SK-N-SH treated with all-trans-retinoic acid at 6 μM for 48 hours (cell line): Measurements from ENCODE around the gene ARHGAP26.
A peak's percentile ranks its signal among the peaks of the same experiment; 100 is the strongest.

ENCODE experiments used
- ATAC-seq: fragments of 200-7000 bp; cut with Tn5 transposase; 3 replicates; pipeline ENCODE4 v1.9.1; 2020; ENCODE audit warnings: mild to moderate bottlenecking, moderate library complexity
- ARNTL ChIP-seq: fragments of 450-650 bp; formaldehyde crosslinking; IDR thresholded peaks from 2 replicates; pipeline ENCODE4 v1.5.0; 2020; ENCODE audit warnings: low read depth, mild to moderate bottlenecking, moderate library complexity, borderline replicate concordance
- BACH2 ChIP-seq: fragments of 250-450 bp; sonication (Bioruptor Pico); IDR thresholded peaks from 2 replicates; pipeline ENCODE4 v1.9.0; 2021; ENCODE audit warnings: mild to moderate bottlenecking, borderline replicate concordance
- CSDC2 ChIP-seq: fragments of 250-450 bp; sonication (Bioruptor Pico); IDR thresholded peaks from 2 replicates; pipeline ENCODE4 v1.5.0; 2020; ENCODE audit warnings: mild to moderate bottlenecking, moderate library complexity
- ESRRG ChIP-seq: fragments of 250-450 bp; sonication (Bioruptor Pico); IDR thresholded peaks from 2 replicates; pipeline ENCODE4 v1.6.1; 2021; ENCODE audit warnings: mild to moderate bottlenecking
- ISL1 ChIP-seq: fragments of 250-450 bp; sonication (Bioruptor Pico); IDR thresholded peaks from 2 replicates; pipeline ENCODE4 v2.1.2; 2022; ENCODE audit warnings: mild to moderate bottlenecking, moderate library complexity
- OSR1 ChIP-seq: fragments of 250-450 bp; sonication (Bioruptor Pico); IDR thresholded peaks from 2 replicates; pipeline ENCODE4 v1.8.0; 2022; ENCODE audit warnings: moderate library complexity, mild to moderate bottlenecking, inconsistent platforms
- PATZ1 ChIP-seq: fragments of 250-450 bp; sonication (Bioruptor Pico); IDR thresholded peaks from 2 replicates; pipeline ENCODE4 v1.8.0; 2020; ENCODE audit warnings: mild to moderate bottlenecking, moderate library complexity, borderline replicate concordance
- PPARA ChIP-seq: fragments of 250-450 bp; sonication (Bioruptor Pico); IDR thresholded peaks from 2 replicates; pipeline ENCODE4 v1.5.0; 2020; ENCODE audit warnings: mild to moderate bottlenecking, borderline replicate concordance
- RARB ChIP-seq: fragments of 250-450 bp; sonication (Bioruptor Pico); IDR thresholded peaks from 2 replicates; pipeline ENCODE4 v1.8.0; 2021; ENCODE audit warnings: mild to moderate bottlenecking, moderate library complexity
- SNAI2 ChIP-seq: fragments of 250-450 bp; sonication (Bioruptor Pico); IDR thresholded peaks from 2 replicates; pipeline ENCODE4 v1.5.0; 2020; ENCODE audit warnings: mild to moderate bottlenecking, moderate library complexity
- TCF4 ChIP-seq: fragments of 250-450 bp; sonication (Bioruptor Pico); IDR thresholded peaks from 2 replicates; pipeline ENCODE4 v1.8.0; 2021; ENCODE audit warnings: mild to moderate bottlenecking, moderate library complexity, borderline replicate concordance
- ZC3H10 ChIP-seq: fragments of 250-450 bp; sonication (Bioruptor Pico); IDR thresholded peaks from 2 replicates; pipeline ENCODE4 v1.5.1; 2021; ENCODE audit warnings: mild to moderate bottlenecking, moderate library complexity
- ZFP3 ChIP-seq: fragments of 250-450 bp; sonication (Bioruptor Pico); IDR thresholded peaks from 2 replicates; pipeline ENCODE4 v1.5.0; 2020; ENCODE audit warnings: mild to moderate bottlenecking, moderate library complexity
- ZFP30 ChIP-seq: fragments of 450-650 bp; formaldehyde crosslinking; IDR thresholded peaks from 2 replicates; pipeline ENCODE4 v1.5.0; 2022; ENCODE audit warnings: mild to moderate bottlenecking, moderate library complexity
- ZNF70 ChIP-seq: fragments of 450-650 bp; formaldehyde crosslinking; IDR thresholded peaks from 2 replicates; pipeline ENCODE4 v1.5.0; 2020; ENCODE audit warnings: mild to moderate bottlenecking, moderate library complexity
- ZNF8 ChIP-seq: fragments of 450-650 bp; formaldehyde crosslinking; IDR thresholded peaks from 2 replicates; pipeline ENCODE4 v1.5.0; 2020; ENCODE audit warnings: mild to moderate bottlenecking, moderate library complexity
- TF ChIP-seq, protein P1 (sequence below): fragments of 250-450 bp; sonication (Bioruptor Pico); IDR thresholded peaks from 2 replicates; pipeline ENCODE4 v1.5.1; 2021; ENCODE audit warnings: mild to moderate bottlenecking, moderate library complexity
- TF ChIP-seq, protein P2 (sequence below): fragments of 250-450 bp; sonication (Bioruptor Pico); IDR thresholded peaks from 2 replicates; pipeline ENCODE4 v1.5.0; 2020; ENCODE audit warnings: mild to moderate bottlenecking, moderate library complexity
- TF ChIP-seq, protein P3 (sequence below): fragments of 250-450 bp; sonication (Bioruptor Pico); IDR thresholded peaks from 2 replicates; pipeline ENCODE4 v1.5.1; 2020; ENCODE audit warnings: low read depth, mild to moderate bottlenecking, moderate library complexity

The ARHGAP26 gene

DNA sequence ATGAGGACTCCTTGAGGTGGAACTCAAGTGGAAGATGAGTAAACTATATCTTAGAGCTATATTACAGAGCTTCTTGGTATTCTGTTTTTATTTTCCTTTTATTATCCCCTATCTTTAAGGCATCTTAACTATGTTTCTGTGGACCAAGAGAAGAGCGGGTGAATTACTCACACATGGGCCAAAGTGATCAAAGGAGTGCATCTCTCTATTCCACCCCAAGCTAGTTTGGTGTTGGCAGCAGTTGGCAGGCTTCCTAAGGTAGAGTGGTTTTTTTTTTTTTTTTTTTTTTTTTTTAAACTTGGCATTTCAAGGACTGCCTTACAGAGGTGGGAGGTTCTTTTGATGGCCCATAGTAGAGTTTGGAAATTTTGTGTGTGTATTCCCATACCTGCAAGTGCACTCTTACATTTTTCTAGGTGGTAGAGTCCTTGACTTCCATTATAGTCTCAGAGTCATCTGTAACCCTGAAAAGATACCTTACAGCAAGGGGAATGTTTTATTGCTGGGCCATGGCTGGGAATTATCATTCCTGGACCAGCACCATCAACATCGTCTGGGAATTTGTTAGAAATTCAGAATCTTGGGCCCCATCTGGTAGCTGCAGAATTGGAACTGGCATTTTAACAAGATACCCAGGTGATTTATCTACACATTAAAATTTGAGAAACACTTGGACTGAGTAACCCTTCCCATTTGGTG, 51.0 kb downstream of the ARHGAP26 start:
- peak; percentile 11; the same call in 2 of the 3 replicates for ATAC-seq
- no peak for TF ChIP-seq ZFP3 (CRISPR knock-in tag)
- no peak for TF ChIP-seq ZNF8 (CRISPR knock-in tag)
- TF ChIP-seq BACH2 (CRISPR knock-in tag) = no peak
- no peak for TF ChIP-seq ARNTL
- TF ChIP-seq, protein P1, sequence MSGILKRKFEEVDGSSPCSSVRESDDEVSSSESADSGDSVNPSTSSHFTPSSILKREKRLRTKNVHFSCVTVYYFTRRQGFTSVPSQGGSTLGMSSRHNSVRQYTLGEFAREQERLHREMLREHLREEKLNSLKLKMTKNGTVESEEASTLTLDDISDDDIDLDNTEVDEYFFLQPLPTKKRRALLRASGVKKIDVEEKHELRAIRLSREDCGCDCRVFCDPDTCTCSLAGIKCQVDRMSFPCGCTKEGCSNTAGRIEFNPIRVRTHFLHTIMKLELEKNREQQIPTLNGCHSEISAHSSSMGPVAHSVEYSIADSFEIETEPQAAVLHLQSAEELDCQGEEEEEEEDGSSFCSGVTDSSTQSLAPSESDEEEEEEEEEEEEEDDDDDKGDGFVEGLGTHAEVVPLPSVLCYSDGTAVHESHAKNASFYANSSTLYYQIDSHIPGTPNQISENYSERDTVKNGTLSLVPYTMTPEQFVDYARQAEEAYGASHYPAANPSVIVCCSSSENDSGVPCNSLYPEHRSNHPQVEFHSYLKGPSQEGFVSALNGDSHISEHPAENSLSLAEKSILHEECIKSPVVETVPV (CRISPR knock-in tag) = no peak
- no peak for TF ChIP-seq RARB (CRISPR knock-in tag)
- TF ChIP-seq, protein P2, sequence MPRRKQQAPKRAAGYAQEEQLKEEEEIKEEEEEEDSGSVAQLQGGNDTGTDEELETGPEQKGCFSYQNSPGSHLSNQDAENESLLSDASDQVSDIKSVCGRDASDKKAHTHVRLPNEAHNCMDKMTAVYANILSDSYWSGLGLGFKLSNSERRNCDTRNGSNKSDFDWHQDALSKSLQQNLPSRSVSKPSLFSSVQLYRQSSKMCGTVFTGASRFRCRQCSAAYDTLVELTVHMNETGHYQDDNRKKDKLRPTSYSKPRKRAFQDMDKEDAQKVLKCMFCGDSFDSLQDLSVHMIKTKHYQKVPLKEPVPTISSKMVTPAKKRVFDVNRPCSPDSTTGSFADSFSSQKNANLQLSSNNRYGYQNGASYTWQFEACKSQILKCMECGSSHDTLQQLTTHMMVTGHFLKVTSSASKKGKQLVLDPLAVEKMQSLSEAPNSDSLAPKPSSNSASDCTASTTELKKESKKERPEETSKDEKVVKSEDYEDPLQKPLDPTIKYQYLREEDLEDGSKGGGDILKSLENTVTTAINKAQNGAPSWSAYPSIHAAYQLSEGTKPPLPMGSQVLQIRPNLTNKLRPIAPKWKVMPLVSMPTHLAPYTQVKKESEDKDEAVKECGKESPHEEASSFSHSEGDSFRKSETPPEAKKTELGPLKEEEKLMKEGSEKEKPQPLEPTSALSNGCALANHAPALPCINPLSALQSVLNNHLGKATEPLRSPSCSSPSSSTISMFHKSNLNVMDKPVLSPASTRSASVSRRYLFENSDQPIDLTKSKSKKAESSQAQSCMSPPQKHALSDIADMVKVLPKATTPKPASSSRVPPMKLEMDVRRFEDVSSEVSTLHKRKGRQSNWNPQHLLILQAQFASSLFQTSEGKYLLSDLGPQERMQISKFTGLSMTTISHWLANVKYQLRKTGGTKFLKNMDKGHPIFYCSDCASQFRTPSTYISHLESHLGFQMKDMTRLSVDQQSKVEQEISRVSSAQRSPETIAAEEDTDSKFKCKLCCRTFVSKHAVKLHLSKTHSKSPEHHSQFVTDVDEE = no peak
- no peak for TF ChIP-seq SNAI2 (CRISPR knock-in tag)
- TF ChIP-seq ZNF70 (CRISPR knock-in tag) = no peak
- TF ChIP-seq ZFP30 (CRISPR knock-in tag) = no peak
- TF ChIP-seq, protein P3, sequence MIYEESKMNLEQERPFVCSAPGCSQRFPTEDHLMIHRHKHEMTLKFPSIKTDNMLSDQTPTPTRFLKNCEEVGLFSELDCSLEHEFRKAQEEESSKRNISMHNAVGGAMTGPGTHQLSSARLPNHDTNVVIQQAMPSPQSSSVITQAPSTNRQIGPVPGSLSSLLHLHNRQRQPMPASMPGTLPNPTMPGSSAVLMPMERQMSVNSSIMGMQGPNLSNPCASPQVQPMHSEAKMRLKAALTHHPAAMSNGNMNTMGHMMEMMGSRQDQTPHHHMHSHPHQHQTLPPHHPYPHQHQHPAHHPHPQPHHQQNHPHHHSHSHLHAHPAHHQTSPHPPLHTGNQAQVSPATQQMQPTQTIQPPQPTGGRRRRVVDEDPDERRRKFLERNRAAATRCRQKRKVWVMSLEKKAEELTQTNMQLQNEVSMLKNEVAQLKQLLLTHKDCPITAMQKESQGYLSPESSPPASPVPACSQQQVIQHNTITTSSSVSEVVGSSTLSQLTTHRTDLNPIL (CRISPR knock-in tag) = no peak
- no peak for TF ChIP-seq OSR1 (CRISPR knock-in tag)
- TF ChIP-seq PATZ1 (CRISPR knock-in tag) = no peak

GRCh38 chr5:142821733-142822487, 51.7 kb downstream of the ARHGAP26 start:
- TF ChIP-seq ZNF70 (CRISPR knock-in tag) = no peak
- peak; percentile 61 for TF ChIP-seq ISL1
- no peak for TF ChIP-seq ZFP3 (CRISPR knock-in tag)
- no peak for TF ChIP-seq TCF4
- TF ChIP-seq ZC3H10 = peak; percentile 68
- peak; percentile 29 for ATAC-seq

GRCh38 chr5:142823126-142823525, 52.9 kb downstream of the ARHGAP26 start:
- TF ChIP-seq PPARA (CRISPR knock-in tag) (no peak), RARB (CRISPR knock-in tag) (no peak), BACH2 (CRISPR knock-in tag) (no peak), CSDC2 (no peak), ZNF70 (CRISPR knock-in tag) (no peak), PATZ1 (CRISPR knock-in tag) (no peak), ZNF8 (CRISPR knock-in tag) (no peak), ZFP3 (CRISPR knock-in tag) (no peak), ISL1 (no peak), ESRRG (CRISPR knock-in tag) (no peak), ZC3H10 (no peak), TCF4 (no peak), SNAI2 (CRISPR knock-in tag) (no peak), ARNTL (no peak)
- TF ChIP-seq, protein P2 = no peak
- TF ChIP-seq, protein P1 (CRISPR knock-in tag) = no peak
- TF ChIP-seq, protein P3 (CRISPR knock-in tag) = no peak
- no peak; the same call in 2 of the 3 replicates for ATAC-seq
